ENCODE data around the gene MYEOV. TPM values are rescaled to one million over a fixed set of nuclear protein-coding genes. Genes with fewer than 3 reads are reported as not detected.

Gene MYEOV
- total RNA-seq, 1 experiment from 2014 or later: 1.4 TPM

DNA sequence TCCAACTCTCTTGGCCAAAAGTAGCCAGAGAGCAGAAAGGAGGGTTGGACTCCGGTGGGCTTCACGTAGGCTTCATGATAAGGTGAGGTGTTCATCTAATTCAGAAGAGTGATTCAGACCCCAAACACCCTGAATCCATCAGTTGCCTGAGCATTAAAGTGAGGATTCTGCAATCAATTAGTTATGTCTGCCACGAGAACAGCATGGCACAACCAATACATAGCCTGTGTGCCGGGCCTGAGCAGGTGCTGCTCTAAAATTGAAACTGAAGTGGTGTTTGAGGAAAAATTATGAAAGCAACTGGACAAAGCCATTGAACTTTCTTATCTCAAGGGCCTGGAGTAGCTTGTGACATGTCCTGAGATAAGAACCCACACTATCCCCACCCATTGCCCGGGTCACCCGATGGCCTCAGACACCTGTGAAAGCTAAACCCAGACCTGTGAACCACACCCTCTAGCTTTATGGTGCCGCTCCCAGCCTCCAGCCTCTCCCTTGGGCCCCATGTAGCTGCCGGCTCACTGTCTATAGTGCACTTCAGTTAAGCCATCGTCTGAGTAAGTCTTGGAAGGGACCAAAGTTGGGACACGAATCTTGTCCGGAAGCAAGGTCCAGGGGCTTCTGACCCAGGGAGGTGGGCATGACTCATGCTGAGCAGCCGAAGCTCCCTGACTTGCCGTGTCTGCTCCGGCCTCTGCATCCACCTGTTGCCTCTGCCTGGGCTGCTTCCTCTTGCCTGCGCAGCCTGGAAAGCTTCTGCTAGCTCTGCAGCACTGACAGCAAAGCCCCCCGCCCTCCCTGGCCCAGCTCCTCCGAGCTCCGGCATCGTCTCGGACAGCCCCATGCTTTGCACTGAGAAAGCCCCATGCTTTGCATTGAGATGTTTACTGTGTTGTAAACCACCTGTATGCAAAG lies 5.7 kb upstream of the MYEOV start (continued):
- TF ChIP-seq, protein P1, sequence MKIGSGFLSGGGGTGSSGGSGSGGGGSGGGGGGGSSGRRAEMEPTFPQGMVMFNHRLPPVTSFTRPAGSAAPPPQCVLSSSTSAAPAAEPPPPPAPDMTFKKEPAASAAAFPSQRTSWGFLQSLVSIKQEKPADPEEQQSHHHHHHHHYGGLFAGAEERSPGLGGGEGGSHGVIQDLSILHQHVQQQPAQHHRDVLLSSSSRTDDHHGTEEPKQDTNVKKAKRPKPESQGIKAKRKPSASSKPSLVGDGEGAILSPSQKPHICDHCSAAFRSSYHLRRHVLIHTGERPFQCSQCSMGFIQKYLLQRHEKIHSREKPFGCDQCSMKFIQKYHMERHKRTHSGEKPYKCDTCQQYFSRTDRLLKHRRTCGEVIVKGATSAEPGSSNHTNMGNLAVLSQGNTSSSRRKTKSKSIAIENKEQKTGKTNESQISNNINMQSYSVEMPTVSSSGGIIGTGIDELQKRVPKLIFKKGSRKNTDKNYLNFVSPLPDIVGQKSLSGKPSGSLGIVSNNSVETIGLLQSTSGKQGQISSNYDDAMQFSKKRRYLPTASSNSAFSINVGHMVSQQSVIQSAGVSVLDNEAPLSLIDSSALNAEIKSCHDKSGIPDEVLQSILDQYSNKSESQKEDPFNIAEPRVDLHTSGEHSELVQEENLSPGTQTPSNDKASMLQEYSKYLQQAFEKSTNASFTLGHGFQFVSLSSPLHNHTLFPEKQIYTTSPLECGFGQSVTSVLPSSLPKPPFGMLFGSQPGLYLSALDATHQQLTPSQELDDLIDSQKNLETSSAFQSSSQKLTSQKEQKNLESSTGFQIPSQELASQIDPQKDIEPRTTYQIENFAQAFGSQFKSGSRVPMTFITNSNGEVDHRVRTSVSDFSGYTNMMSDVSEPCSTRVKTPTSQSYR (CRISPR knock-in tag; IDR thresholded peaks at IDR 0.05): no peak
- no peak for TF ChIP-seq TEAD4 (CRISPR knock-in tag; IDR thresholded peaks at IDR 0.05)
- no peak for TF ChIP-seq HMGA2 (CRISPR knock-in tag; IDR thresholded peaks at IDR 0.05)
- TF ChIP-seq, protein P2, sequence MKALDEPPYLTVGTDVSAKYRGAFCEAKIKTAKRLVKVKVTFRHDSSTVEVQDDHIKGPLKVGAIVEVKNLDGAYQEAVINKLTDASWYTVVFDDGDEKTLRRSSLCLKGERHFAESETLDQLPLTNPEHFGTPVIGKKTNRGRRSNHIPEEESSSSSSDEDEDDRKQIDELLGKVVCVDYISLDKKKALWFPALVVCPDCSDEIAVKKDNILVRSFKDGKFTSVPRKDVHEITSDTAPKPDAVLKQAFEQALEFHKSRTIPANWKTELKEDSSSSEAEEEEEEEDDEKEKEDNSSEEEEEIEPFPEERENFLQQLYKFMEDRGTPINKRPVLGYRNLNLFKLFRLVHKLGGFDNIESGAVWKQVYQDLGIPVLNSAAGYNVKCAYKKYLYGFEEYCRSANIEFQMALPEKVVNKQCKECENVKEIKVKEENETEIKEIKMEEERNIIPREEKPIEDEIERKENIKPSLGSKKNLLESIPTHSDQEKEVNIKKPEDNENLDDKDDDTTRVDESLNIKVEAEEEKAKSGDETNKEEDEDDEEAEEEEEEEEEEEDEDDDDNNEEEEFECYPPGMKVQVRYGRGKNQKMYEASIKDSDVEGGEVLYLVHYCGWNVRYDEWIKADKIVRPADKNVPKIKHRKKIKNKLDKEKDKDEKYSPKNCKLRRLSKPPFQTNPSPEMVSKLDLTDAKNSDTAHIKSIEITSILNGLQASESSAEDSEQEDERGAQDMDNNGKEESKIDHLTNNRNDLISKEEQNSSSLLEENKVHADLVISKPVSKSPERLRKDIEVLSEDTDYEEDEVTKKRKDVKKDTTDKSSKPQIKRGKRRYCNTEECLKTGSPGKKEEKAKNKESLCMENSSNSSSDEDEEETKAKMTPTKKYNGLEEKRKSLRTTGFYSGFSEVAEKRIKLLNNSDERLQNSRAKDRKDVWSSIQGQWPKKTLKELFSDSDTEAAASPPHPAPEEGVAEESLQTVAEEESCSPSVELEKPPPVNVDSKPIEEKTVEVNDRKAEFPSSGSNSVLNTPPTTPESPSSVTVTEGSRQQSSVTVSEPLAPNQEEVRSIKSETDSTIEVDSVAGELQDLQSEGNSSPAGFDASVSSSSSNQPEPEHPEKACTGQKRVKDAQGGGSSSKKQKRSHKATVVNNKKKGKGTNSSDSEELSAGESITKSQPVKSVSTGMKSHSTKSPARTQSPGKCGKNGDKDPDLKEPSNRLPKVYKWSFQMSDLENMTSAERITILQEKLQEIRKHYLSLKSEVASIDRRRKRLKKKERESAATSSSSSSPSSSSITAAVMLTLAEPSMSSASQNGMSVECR (CRISPR knock-in tag; IDR thresholded peaks at IDR 0.05; ENCODE audit: borderline replicate concordance): no peak
- no peak for TF ChIP-seq GRHL2 (CRISPR knock-in tag; IDR thresholded peaks at IDR 0.05; ENCODE audit: insufficient replicate concordance, severe bottlenecking)
- no peak for TF ChIP-seq ZNF423 (CRISPR knock-in tag; IDR thresholded peaks at IDR 0.05)
- TF ChIP-seq, protein P3, sequence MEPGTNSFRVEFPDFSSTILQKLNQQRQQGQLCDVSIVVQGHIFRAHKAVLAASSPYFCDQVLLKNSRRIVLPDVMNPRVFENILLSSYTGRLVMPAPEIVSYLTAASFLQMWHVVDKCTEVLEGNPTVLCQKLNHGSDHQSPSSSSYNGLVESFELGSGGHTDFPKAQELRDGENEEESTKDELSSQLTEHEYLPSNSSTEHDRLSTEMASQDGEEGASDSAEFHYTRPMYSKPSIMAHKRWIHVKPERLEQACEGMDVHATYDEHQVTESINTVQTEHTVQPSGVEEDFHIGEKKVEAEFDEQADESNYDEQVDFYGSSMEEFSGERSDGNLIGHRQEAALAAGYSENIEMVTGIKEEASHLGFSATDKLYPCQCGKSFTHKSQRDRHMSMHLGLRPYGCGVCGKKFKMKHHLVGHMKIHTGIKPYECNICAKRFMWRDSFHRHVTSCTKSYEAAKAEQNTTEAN (CRISPR knock-in tag; IDR thresholded peaks at IDR 0.05): no peak
- TF ChIP-seq, protein P4, sequence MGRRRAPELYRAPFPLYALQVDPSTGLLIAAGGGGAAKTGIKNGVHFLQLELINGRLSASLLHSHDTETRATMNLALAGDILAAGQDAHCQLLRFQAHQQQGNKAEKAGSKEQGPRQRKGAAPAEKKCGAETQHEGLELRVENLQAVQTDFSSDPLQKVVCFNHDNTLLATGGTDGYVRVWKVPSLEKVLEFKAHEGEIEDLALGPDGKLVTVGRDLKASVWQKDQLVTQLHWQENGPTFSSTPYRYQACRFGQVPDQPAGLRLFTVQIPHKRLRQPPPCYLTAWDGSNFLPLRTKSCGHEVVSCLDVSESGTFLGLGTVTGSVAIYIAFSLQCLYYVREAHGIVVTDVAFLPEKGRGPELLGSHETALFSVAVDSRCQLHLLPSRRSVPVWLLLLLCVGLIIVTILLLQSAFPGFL (CRISPR knock-in tag; IDR thresholded peaks at IDR 0.05; ENCODE audit: borderline replicate concordance): no peak
- TF ChIP-seq PRRX2 (CRISPR knock-in tag; IDR thresholded peaks at IDR 0.05): no peak
- TF ChIP-seq GABPB1 (CRISPR knock-in tag; IDR thresholded peaks at IDR 0.05): no peak
- TF ChIP-seq NR1H2 (CRISPR knock-in tag; IDR thresholded peaks at IDR 0.05): no peak

DNA sequence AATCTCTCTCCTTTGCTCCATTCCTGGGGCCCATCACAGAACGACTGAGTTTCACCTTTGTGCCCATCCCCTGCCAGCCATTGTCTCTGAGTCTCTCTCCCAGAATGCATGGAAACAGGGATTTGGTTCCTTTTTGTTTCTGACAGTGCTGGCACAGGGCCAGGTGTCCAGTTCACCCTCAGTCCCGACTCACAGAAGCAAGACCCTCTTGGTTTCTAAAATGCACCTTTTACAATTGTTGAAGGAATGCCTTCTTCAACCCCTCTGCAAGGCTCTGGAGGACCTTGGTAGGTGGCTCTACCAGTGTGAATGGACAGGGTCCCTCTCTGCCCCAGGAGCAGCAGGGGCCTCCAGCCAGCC lies 5.1 kb upstream of the MYEOV start:
- peaks cover 14% of the 10 kb centered on the region for H3K4me1 Mint-ChIP-seq
- POLR2A ChIA-PET: no interaction called here
- no peaks in the 10 kb centered on the region for H3K27me3 Mint-ChIP-seq (ENCODE audit: low read depth)
- no peak overlapping the region for H3K27ac Mint-ChIP-seq
- no peaks in the 10 kb centered on the region; the same call in 1 of the 2 replicates for H3K9me3 Mint-ChIP-seq
- no peak overlapping the region for H3K4me3 Mint-ChIP-seq
- CTCF ChIA-PET: interaction anchor here (1.6 to 1.8 kb wide), 2 partner anchors 157 to 187 kb away, joined by 4 read pairs; no protein-coding TSS in a partner anchor
- ATAC-seq (no peak), DNase-seq (ENCODE audit: low spot score) (no peak)
- no peaks in the 10 kb centered on the region for H3K36me3 Mint-ChIP-seq
- TF ChIP-seq, protein P5, sequence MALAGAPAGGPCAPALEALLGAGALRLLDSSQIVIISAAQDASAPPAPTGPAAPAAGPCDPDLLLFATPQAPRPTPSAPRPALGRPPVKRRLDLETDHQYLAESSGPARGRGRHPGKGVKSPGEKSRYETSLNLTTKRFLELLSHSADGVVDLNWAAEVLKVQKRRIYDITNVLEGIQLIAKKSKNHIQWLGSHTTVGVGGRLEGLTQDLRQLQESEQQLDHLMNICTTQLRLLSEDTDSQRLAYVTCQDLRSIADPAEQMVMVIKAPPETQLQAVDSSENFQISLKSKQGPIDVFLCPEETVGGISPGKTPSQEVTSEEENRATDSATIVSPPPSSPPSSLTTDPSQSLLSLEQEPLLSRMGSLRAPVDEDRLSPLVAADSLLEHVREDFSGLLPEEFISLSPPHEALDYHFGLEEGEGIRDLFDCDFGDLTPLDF (CRISPR knock-in tag; IDR thresholded peaks at IDR 0.05): no peak
- TF ChIP-seq PRRX2 (CRISPR knock-in tag; IDR thresholded peaks at IDR 0.05) (no peak), NFE2L1 (CRISPR knock-in tag; IDR thresholded peaks at IDR 0.05) (no peak), MYBL2 (CRISPR knock-in tag; IDR thresholded peaks at IDR 0.05) (no peak), NR1H2 (CRISPR knock-in tag; IDR thresholded peaks at IDR 0.05) (no peak), JAZF1 (CRISPR knock-in tag; IDR thresholded peaks at IDR 0.05) (no peak), IRF2 (CRISPR knock-in tag; IDR thresholded peaks at IDR 0.05; ENCODE audit: borderline replicate concordance, low read depth) (no peak)
- TF ChIP-seq, protein P6, sequence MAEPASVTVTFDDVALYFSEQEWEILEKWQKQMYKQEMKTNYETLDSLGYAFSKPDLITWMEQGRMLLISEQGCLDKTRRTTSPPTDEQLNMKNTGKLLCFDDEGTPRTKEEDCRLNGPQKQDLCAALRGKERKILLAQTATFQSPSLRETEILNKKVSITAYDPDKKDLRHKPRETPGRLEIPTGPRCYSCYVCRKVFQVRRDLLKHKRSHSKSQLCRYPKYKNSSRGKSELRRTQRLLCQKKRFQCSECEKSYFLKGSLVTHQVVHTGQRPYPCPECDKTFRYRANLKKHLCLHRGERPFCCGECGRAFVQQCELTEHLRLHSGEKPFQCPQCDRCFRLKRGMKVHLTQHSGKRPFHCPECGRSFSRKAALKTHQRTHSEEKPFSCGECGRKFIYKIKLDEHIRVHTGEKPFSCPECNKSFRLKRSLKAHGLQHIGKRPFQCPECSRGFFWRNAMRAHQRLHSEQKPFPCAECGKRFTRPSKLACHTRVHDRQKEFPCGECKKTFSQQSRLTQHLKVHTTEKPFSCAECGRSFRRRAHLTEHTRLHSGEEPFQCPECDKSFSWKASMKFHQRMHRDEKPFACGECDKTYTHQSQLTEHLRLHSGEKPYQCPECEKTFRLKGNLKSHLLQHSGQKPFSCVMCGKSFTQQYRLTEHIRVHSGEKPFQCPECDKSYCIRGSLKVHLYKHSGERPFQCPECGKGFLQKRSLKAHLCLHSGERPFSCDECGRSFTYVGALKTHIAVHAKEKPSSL (CRISPR knock-in tag; conservative IDR thresholded peaks at IDR 0.05): no peak
- TF ChIP-seq, protein P7, sequence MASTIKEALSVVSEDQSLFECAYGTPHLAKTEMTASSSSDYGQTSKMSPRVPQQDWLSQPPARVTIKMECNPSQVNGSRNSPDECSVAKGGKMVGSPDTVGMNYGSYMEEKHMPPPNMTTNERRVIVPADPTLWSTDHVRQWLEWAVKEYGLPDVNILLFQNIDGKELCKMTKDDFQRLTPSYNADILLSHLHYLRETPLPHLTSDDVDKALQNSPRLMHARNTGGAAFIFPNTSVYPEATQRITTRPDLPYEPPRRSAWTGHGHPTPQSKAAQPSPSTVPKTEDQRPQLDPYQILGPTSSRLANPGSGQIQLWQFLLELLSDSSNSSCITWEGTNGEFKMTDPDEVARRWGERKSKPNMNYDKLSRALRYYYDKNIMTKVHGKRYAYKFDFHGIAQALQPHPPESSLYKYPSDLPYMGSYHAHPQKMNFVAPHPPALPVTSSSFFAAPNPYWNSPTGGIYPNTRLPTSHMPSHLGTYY (CRISPR knock-in tag; IDR thresholded peaks at IDR 0.05): no peak

Data from WTC11 (cell line).